K562 (cell line): Measurements from ENCODE around the gene CLIP2. TPM values are rescaled to one million over a fixed set of nuclear protein-coding genes. Genes with fewer than 3 reads are reported as not detected.

Experiments used
- ASH1L ChIP-seq: fragments of 450-650 bp; IDR thresholded peaks from 2 replicates; pipeline ENCODE4 v1.6.1; 2018; ENCODE audit warnings: borderline replicate concordance, mild to moderate bottlenecking, low read depth; ENCODE audit not compliant: partially characterized antibody
- CBX2 ChIP-seq: fragments of 200-600 bp; sonication (generic); IDR thresholded peaks from one replicate; pipeline ENCODE4 v1.6.1; 2012; ENCODE audit warnings: mild to moderate bottlenecking, low read length, inconsistent platforms; ENCODE audit not compliant: insufficient read depth, poor library complexity, severe bottlenecking
- HDAC3 ChIP-seq: fragments of 450-650 bp; IDR thresholded peaks from 2 replicates; pipeline ENCODE4 v1.6.1; 2018; ENCODE audit warnings: borderline replicate concordance, mild to moderate bottlenecking, moderate library complexity; ENCODE audit not compliant: partially characterized antibody
- HNRNPUL1 ChIP-seq: fragments of 200-400 bp; formaldehyde crosslinking; IDR thresholded peaks from 2 replicates; pipeline ENCODE4 v1.6.1; 2017; ENCODE audit warnings: low read length
- PCBP2 ChIP-seq: fragments of 200-400 bp; formaldehyde crosslinking; IDR thresholded peaks from 2 replicates; pipeline ENCODE4 v1.6.1; 2018; ENCODE audit warnings: low read length, low read depth, mild to moderate bottlenecking, moderate library complexity; ENCODE audit not compliant: poor library complexity, severe bottlenecking
- PML ChIP-seq: IDR thresholded peaks from 2 replicates; pipeline ENCODE4 v1.6.1; 2012; ENCODE audit warnings: low read length, inconsistent platforms
- ZNF551 ChIP-seq: fragments of 250-450 bp; sonication (Bioruptor Pico); IDR thresholded peaks from 2 replicates; pipeline ENCODE4 v1.5.0; 2021; ENCODE audit warnings: mild to moderate bottlenecking, moderate library complexity
- ZNF668 ChIP-seq: fragments of 250-450 bp; sonication (Bioruptor Pico); IDR thresholded peaks from 2 replicates; pipeline ENCODE4 v1.8.0; 2022; ENCODE audit warnings: mild to moderate bottlenecking, inconsistent platforms
- polyA plus RNA-seq, 8 experiments: library from polyadenylated mRNA; depleted of rRNA in 4 of 8; stranded (reverse) in 5 of 8; unstranded in 3 of 8; fragments of >200 nt; fragmentation: Nextera tagmentation in 2 of 8; fragmentation: Illumina TruSeq in 1 of 8; extraction: Ambion mirVana in 2 of 8; extraction: Trizol in 1 of 8; gene quantifications; 2 replicates each; pipeline versions ENCODE4 v1.2.1 to v1.2.3, GENCODE V29; 2011 to 2014; ENCODE audit warnings: inconsistent platforms in 1 of 8, missing spikeins in 1 of 8
- total RNA-seq, 7 experiments: library from RNA; depleted of rRNA in 6 of 7; stranded (reverse); fragments of >200 nt in 6 of 7; fragmentation: Illumina TruSeq in 2 of 7; extraction: Trizol in 2 of 7; gene quantifications; 2 replicates each; pipeline versions ENCODE4 v1.2.1 to v1.2.3, GENCODE V29; 2011 to 2021; ENCODE audit warnings: low replicate concordance in 1 of 7
- TF ChIP-seq, protein P1 (sequence below): sonication (generic); formaldehyde crosslinking; IDR thresholded peaks from 2 replicates; pipeline ENCODE4 v1.8.0; 2023; ENCODE audit warnings: mild to moderate bottlenecking, missing genetic modification reagents
- TF ChIP-seq, protein P2 (sequence below): fragments of 250-450 bp; sonication (Bioruptor Pico); IDR thresholded peaks from 2 replicates; pipeline ENCODE4 v1.8.0; 2022; ENCODE audit warnings: inconsistent platforms, mild to moderate bottlenecking, moderate library complexity, borderline replicate concordance
- TF ChIP-seq, protein P3 (sequence below): fragments of 250-450 bp; sonication (Bioruptor Pico); IDR thresholded peaks from 2 replicates; pipeline ENCODE4 v1.8.0; 2022; ENCODE audit warnings: inconsistent platforms
- TF ChIP-seq, protein P4 (sequence below): fragments of 250-450 bp; sonication (Bioruptor Pico); IDR thresholded peaks from 2 replicates; pipeline ENCODE4 v1.4.0; 2020; ENCODE audit warnings: mild to moderate bottlenecking
- TF ChIP-seq, protein P5 (sequence below): fragments of 200-400 bp; formaldehyde crosslinking; IDR thresholded peaks from 2 replicates; pipeline ENCODE4 v1.6.1; 2017; ENCODE audit warnings: mild to moderate bottlenecking, low read depth, low read length, moderate library complexity

The CLIP2 gene
- total and polyA plus RNA-seq, 9 of the 15 experiments (the other 6 are each of a cell fraction or from before 2014, with no cell fraction given): 0.07 to 5.4 (median 2.1) TPM

DNA sequence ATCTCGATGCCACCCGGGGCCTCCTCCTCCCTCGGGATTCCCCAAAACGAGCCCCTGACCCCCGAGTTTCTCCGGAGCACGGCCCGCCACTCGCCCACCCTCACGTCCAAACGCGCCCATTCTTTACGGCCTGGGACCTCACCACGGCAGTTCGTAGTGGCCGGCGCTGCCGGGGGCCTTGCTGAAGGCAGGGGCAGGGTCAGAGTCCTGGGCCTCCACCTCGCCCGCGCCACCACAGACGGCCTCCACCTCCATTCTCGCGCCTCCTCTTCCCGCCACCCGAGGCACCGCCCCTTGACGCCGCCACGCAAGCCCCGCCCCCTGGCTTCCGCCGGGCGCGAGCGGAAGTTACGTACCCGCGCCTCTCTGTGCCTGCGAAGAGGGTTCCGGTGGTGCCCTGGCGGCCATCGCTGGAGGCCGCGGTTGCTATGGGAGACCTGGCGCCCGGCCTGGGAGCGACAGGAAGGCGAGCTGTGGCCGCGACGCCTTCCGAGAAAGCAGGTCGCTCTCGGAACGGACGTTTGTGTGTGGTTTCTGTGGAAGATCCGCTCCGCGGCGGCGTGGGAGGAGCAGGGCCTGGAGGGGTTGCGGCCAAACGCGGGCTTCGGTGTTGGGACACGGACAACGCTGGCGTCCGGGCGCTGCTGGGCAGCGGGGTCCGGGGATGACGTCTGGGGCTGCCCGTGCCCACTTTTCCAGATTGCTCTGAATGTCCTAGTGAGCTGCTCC is 34.9 kb upstream of the CLIP2 start, which contains the start of gene RFC2 (continued):
- TF ChIP-seq, protein P1, sequence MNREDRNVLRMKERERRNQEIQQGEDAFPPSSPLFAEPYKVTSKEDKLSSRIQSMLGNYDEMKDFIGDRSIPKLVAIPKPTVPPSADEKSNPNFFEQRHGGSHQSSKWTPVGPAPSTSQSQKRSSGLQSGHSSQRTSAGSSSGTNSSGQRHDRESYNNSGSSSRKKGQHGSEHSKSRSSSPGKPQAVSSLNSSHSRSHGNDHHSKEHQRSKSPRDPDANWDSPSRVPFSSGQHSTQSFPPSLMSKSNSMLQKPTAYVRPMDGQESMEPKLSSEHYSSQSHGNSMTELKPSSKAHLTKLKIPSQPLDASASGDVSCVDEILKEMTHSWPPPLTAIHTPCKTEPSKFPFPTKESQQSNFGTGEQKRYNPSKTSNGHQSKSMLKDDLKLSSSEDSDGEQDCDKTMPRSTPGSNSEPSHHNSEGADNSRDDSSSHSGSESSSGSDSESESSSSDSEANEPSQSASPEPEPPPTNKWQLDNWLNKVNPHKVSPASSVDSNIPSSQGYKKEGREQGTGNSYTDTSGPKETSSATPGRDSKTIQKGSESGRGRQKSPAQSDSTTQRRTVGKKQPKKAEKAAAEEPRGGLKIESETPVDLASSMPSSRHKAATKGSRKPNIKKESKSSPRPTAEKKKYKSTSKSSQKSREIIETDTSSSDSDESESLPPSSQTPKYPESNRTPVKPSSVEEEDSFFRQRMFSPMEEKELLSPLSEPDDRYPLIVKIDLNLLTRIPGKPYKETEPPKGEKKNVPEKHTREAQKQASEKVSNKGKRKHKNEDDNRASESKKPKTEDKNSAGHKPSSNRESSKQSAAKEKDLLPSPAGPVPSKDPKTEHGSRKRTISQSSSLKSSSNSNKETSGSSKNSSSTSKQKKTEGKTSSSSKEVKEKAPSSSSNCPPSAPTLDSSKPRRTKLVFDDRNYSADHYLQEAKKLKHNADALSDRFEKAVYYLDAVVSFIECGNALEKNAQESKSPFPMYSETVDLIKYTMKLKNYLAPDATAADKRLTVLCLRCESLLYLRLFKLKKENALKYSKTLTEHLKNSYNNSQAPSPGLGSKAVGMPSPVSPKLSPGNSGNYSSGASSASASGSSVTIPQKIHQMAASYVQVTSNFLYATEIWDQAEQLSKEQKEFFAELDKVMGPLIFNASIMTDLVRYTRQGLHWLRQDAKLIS (CRISPR knock-in tag): peak; percentile 88
- TF ChIP-seq, protein P2, sequence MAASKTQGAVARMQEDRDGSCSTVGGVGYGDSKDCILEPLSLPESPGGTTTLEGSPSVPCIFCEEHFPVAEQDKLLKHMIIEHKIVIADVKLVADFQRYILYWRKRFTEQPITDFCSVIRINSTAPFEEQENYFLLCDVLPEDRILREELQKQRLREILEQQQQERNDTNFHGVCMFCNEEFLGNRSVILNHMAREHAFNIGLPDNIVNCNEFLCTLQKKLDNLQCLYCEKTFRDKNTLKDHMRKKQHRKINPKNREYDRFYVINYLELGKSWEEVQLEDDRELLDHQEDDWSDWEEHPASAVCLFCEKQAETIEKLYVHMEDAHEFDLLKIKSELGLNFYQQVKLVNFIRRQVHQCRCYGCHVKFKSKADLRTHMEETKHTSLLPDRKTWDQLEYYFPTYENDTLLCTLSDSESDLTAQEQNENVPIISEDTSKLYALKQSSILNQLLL: no peak
- no peak for TF ChIP-seq HDAC3
- TF ChIP-seq, protein P3, sequence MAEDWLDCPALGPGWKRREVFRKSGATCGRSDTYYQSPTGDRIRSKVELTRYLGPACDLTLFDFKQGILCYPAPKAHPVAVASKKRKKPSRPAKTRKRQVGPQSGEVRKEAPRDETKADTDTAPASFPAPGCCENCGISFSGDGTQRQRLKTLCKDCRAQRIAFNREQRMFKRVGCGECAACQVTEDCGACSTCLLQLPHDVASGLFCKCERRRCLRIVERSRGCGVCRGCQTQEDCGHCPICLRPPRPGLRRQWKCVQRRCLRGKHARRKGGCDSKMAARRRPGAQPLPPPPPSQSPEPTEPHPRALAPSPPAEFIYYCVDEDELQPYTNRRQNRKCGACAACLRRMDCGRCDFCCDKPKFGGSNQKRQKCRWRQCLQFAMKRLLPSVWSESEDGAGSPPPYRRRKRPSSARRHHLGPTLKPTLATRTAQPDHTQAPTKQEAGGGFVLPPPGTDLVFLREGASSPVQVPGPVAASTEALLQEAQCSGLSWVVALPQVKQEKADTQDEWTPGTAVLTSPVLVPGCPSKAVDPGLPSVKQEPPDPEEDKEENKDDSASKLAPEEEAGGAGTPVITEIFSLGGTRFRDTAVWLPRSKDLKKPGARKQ (CRISPR knock-in tag): no peak
- TF ChIP-seq, protein P4, sequence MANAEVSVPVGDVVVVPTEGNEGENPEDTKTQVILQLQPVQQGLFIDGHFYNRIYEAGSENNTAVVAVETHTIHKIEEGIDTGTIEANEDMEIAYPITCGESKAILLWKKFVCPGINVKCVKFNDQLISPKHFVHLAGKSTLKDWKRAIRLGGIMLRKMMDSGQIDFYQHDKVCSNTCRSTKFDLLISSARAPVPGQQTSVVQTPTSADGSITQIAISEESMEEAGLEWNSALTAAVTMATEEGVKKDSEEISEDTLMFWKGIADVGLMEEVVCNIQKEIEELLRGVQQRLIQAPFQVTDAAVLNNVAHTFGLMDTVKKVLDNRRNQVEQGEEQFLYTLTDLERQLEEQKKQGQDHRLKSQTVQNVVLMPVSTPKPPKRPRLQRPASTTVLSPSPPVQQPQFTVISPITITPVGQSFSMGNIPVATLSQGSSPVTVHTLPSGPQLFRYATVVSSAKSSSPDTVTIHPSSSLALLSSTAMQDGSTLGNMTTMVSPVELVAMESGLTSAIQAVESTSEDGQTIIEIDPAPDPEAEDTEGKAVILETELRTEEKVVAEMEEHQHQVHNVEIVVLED (CRISPR knock-in tag): peak; percentile 90
- TF ChIP-seq, protein P5, sequence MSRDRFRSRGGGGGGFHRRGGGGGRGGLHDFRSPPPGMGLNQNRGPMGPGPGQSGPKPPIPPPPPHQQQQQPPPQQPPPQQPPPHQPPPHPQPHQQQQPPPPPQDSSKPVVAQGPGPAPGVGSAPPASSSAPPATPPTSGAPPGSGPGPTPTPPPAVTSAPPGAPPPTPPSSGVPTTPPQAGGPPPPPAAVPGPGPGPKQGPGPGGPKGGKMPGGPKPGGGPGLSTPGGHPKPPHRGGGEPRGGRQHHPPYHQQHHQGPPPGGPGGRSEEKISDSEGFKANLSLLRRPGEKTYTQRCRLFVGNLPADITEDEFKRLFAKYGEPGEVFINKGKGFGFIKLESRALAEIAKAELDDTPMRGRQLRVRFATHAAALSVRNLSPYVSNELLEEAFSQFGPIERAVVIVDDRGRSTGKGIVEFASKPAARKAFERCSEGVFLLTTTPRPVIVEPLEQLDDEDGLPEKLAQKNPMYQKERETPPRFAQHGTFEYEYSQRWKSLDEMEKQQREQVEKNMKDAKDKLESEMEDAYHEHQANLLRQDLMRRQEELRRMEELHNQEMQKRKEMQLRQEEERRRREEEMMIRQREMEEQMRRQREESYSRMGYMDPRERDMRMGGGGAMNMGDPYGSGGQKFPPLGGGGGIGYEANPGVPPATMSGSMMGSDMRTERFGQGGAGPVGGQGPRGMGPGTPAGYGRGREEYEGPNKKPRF: no peak
- peak; percentile 66; the same call in 1 of the 2 replicates for TF ChIP-seq PML
- TF ChIP-seq ASH1L: no peak
- no peak for TF ChIP-seq HNRNPUL1
- TF ChIP-seq ZNF668: no peak
- TF ChIP-seq CBX2: no peak
- no peak for TF ChIP-seq ZNF551 (CRISPR knock-in tag)
- TF ChIP-seq PCBP2: no peak
